Aorta (tissue), 5 donors: ENCODE data around the gene SULT1C3. TPM values are rescaled to one million over a fixed set of nuclear protein-coding genes. Genes with fewer than 3 reads are reported as not detected.

Source experiments
- ATAC-seq: fragments of 200-7000 bp; cut with Tn5 transposase; one replicate; pipeline ENCODE4 v1.9.1; 2022; ENCODE audit warnings: moderate library complexity; ENCODE audit not compliant: low FRiP score
- DNase-seq, 2 donors: peaks; one replicate each; pipeline ENCODE4 v3.0.0-alpha.2; 2020
- H3K27ac ChIP-seq, 2 donors: one replicate each; pipeline ENCODE4 v1.5.1; 2013; ENCODE audit warnings: low read length in 2 of 2, mild to moderate bottlenecking in 2 of 2, moderate library complexity in 2 of 2, control low read depth in 1 of 2, inconsistent platforms in 1 of 2, low read depth in 1 of 2
- H3K27me3 ChIP-seq, 2 donors: one replicate each; pipeline ENCODE4 v1.6.1; 2013; ENCODE audit warnings: control low read depth in 1 of 2, low read length in 1 of 2, mild to moderate bottlenecking in 1 of 2, moderate library complexity in 1 of 2; ENCODE audit not compliant: insufficient read depth in 2 of 2, control insufficient read depth in 1 of 2
- H3K36me3 ChIP-seq, 2 donors: one replicate each; pipeline ENCODE4 v1.6.1; 2013; ENCODE audit warnings: control low read depth in 1 of 2, low read length in 1 of 2, mild to moderate bottlenecking in 1 of 2; ENCODE audit not compliant: insufficient read depth in 2 of 2, control insufficient read depth in 1 of 2
- H3K4me1 ChIP-seq, 2 donors: one replicate each; pipeline ENCODE4 v1.6.1; 2013; ENCODE audit warnings: low read length in 2 of 2, control low read depth in 1 of 2, mild to moderate bottlenecking in 1 of 2, moderate library complexity in 1 of 2; ENCODE audit not compliant: insufficient read depth in 2 of 2, control insufficient read depth in 1 of 2
- H3K4me3 ChIP-seq, 2 donors: one replicate each; pipeline ENCODE4 v1.5.1; 2013; ENCODE audit warnings: low read length in 2 of 2, control low read depth in 1 of 2, mild to moderate bottlenecking in 1 of 2
- H3K9me3 ChIP-seq: one replicate; pipeline ENCODE4 v1.6.1; 2013; ENCODE audit warnings: mild to moderate bottlenecking, low read length; ENCODE audit not compliant: control insufficient read depth
- WGBS, 2 donors: extraction: QIAGEN DNeasy Blood & Tissue Kit; methylation state at CpG; one replicate each; pipeline ENCODE4 v1.1.7; 2013; 5-methylcytosine and 5-hydroxymethylcytosine counted together
- intact Hi-C, 2 donors: fragments of 100-400 bp; cut with DNase I; formaldehyde crosslinking; loops; one replicate each; pipeline versions ENCODE4 v1.14.2 to v1.15.0; 2022
- polyA plus RNA-seq, 2 donors: library from polyadenylated mRNA; stranded (reverse); fragments of 200-250 nt; gene quantifications; one replicate each; pipeline ENCODE4 v1.2.3, GENCODE V29; 2013
- total RNA-seq, 2 donors: library from RNA; stranded (reverse); fragmentation: NEBNext Ultra II Directional; extraction: Animal tissue kit (Norgen Biotek cat#: 25700); gene quantifications; one replicate each; pipeline ENCODE4 v1.2.1, GENCODE V29; 2021
- donor health status: healthy with polysubstance abuse.
- donor health status: Bipolar disorder and iron deficiency.
- donor health status: DM: no; HTN: no; CAD: no.
- donor health status: DM: no; HTN: no; CAD: no.
- donor health status: DM: yes; HTN: yes; CAD: no.

SULT1C3 gene
- total and polyA plus RNA-seq, 4 donors = not detected

DNA sequence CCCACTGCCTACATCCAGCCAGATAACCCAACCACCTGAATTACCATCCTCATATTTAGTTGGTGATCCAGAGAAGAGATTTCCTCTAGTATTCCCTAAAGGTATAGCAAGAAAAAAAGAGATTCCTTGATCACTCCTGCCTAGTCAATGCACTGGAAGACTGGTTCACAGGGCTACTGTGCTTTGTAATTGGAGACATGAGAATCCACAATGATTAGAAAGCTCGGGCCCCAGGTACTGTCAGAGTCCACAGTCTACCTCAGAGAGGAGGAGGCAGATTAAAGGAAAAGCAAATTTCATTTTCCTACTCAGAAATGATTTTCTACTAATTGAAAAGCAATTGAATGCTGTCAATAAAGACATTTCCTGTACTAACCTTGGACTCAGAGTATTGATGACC, 22.3 kb downstream of the SULT1C3 start:
- Histone ChIP-seq H3K27me3 (no peaks in the 10 kb centered on the region), H3K27ac (no peak overlapping the region), H3K4me3 (no peak overlapping the region), H3K4me1 (no peaks in the 10 kb centered on the region), H3K36me3 (no peaks in the 10 kb centered on the region), H3K9me3 (peaks cover 1% of the 10 kb centered on the region)
- intact Hi-C loops = no loop called here
- no peak for DNase-seq
- ATAC-seq = no peak
- 79 to 90% methylated on average over 1 of the region's 1 CpG for WGBS, 2 donors

DNA sequence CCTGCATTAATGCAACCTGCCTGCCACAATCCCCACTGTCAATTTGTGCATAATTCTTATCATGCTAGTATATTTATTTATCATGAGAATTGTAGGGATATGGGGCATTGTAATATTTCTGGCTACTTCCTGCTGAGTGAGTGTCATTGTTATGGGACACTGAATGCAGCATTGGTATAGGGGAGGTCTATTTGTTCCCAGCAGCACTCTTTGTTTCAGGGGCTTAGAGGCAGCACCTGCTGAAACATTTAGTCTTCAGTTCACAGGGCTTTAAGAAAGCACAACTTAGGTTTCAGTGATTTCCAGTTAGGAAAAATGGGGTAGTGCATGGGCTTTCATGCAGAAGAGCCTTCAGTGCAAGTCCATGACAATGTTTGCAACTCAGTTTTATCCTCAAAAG, 23.6 kb downstream of the SULT1C3 start:
- Histone ChIP-seq H3K4me3 (no peak overlapping the region), H3K9me3 (peaks cover 1% of the 10 kb centered on the region), H3K36me3 (no peaks in the 10 kb centered on the region), H3K4me1 (no peaks in the 10 kb centered on the region), H3K27me3 (no peaks in the 10 kb centered on the region), H3K27ac (no peak overlapping the region)
- DNase-seq (no peak), ATAC-seq (no peak)
- intact Hi-C loops = no loop called here

DNA sequence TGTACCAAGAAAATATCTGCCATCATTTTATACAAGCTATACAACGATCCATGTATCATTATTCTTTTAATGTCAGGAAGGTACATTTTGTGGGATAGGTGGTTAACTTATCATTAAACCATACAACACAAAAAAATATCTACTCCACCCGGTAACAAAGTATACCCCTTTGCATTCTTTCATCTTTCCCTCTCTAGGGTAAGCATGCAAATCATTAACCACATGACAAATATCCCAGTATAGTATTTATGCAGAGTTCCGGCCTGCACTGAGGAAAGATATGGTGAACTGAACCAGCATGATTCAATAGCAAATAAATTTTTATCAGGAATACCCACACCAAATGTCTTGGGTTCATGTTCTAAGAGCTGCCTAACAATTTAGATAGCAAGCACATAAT, 26.4 kb downstream of the SULT1C3 start:
- no peak for DNase-seq
- peaks cover 1% of the 10 kb centered on the region for H3K9me3 ChIP-seq
- H3K36me3 ChIP-seq = no peaks in the 10 kb centered on the region
- WGBS, 2 donors = 83 to 88% methylated on average over 3 of the region's 3 CpGs
- no peak overlapping the region for H3K4me3 ChIP-seq
- H3K27me3 ChIP-seq = no peaks in the 10 kb centered on the region
- H3K4me1 ChIP-seq = no peaks in the 10 kb centered on the region
- ATAC-seq = no peak
- no peak overlapping the region for H3K27ac ChIP-seq
- intact Hi-C loops = no loop called here

DNA sequence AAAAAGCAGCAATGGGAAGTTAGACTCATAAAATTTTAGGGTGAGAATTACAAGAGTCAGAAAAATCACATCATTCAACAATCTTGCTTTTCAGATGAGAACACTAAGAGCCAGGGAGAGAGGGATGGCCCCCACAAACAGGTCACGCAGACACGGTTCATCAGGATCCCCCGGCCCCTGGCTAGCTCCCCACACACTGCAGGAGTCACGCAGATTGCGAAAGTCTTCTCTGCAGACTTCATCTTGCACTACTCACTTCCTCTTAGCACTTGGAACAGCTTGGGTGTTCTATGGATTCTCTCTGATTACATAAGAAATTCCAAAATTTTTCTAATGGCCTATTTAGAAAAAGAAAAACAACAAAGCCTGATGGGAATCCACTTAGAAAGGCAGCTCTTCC, 27.3 kb downstream of the SULT1C3 start:
- ATAC-seq (peak; percentile 82), DNase-seq (peak in 1 of 2 donors; percentile 58)
- intact Hi-C loops = no loop called here
- peaks cover 1% of the 10 kb centered on the region for H3K9me3 ChIP-seq
- H3K27ac ChIP-seq = no peak overlapping the region
- 24 to 56% methylated on average over 5 of the region's 5 CpGs for WGBS, 2 donors
- no peak overlapping the region for H3K4me3 ChIP-seq
- H3K36me3 ChIP-seq = no peaks in the 10 kb centered on the region
- H3K27me3 ChIP-seq = no peaks in the 10 kb centered on the region
- no peaks in the 10 kb centered on the region for H3K4me1 ChIP-seq

DNA sequence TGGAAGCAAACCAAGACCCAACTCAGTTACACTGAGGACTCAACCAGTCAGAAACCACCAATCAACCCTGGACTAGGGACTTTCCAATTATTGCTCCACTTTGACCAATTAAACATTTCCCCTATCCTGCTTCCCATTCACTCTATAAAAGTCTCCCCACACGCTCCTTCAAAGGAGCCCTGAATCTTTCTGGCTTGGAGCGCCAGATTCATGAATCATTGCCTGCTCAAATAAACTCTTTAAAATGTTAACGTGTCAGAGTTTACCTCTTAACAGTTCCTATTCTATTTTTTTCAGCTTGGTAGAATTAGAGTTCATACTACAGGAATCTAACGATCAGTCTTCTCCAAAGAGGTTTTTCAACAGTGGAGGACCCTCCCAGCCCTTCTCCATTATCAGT, 28.2 kb downstream of the SULT1C3 start:
- Histone ChIP-seq H3K4me3 (no peak overlapping the region), H3K27ac (no peak overlapping the region)
- intact Hi-C loops = no loop called here

DNA sequence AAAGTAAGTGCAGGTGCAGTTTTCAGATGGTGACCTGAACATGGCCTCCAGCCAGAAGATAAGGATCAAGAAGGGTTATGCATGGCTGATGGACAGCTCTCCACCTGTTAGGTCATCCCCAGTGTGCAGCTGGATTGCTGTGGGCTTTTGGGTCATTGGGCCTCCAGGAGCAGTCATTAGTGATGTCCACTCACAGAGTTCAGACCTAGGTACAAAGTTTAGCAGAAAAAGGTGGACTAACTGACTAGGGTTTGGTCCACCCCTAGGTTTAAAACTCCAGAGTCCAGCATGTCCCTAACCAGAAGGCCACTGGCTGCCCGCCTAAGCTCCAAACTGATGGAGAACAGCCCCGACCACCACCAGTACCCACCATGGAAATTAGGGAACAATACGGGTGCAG, 30.6 kb downstream of the SULT1C3 start:
- no peak for ATAC-seq

More for the DNA sequence above, 28.2 kb downstream of the SULT1C3 start:
- no peak for ATAC-seq
- no peaks in the 10 kb centered on the region for H3K4me1 ChIP-seq
- DNase-seq = no peak
- no peaks in the 10 kb centered on the region for H3K27me3 ChIP-seq
- peaks cover 1% of the 10 kb centered on the region for H3K9me3 ChIP-seq
- 33 to 50% methylated on average over 4 of the region's 4 CpGs for WGBS, 2 donors
- H3K36me3 ChIP-seq = no peaks in the 10 kb centered on the region

DNA sequence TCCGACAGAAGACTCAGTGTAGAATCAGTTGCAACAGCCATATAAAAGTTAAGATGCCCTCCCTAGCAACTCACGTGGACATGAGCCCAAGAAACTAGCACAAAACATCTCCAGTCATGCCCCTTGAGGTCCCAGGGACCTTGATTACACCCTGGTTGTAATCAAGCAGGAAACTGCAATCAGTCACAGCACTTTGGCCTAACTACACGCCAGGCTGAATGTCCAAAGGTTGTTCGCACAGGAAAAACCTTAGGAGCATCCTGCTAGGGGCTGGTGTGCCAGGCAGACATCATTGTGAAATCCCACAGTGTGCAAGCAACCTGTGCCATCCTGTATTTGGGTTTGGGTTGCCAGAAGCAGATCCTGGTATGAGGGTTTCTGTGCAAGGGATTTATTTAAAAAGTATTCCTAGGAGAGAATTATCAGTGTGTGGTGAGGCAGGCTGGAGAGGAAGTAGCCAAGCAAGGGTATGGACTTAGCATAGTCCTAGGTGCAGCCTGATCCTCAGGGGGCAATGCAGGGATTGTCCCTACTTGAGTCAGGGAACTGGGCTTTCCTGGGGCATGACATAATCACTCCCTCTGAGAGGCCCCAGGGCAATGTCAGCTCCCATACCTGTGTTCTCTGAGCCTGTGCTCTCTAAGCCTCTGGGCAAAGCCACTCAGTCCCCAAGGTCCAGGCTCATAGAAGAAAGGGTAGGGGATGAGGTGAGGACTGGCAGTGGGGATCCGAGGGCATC, 31.2 kb downstream of the SULT1C3 start:
- Histone ChIP-seq H3K9me3 (no peaks in the 10 kb centered on the region), H3K4me1 (no peaks in the 10 kb centered on the region), H3K27ac (no peak overlapping the region), H3K36me3 (no peaks in the 10 kb centered on the region), H3K4me3 (no peak overlapping the region), H3K27me3 (no peaks in the 10 kb centered on the region)
- 79 to 96% methylated on average over 5 of the region's 5 CpGs for WGBS, 2 donors
- intact Hi-C loops = no loop called here
- DNase-seq (no peak), ATAC-seq (no peak)

More for the DNA sequence above, 30.6 kb downstream of the SULT1C3 start:
- no peak overlapping the region for H3K4me3 ChIP-seq
- 95% methylated on average over 3 of the region's 3 CpGs for WGBS, 2 donors
- H3K27me3 ChIP-seq = no peaks in the 10 kb centered on the region
- H3K9me3 ChIP-seq = no peaks in the 10 kb centered on the region
- H3K27ac ChIP-seq = no peak overlapping the region
- intact Hi-C loops = no loop called here
- no peak for DNase-seq
- H3K4me1 ChIP-seq = no peaks in the 10 kb centered on the region
- no peaks in the 10 kb centered on the region for H3K36me3 ChIP-seq

DNA sequence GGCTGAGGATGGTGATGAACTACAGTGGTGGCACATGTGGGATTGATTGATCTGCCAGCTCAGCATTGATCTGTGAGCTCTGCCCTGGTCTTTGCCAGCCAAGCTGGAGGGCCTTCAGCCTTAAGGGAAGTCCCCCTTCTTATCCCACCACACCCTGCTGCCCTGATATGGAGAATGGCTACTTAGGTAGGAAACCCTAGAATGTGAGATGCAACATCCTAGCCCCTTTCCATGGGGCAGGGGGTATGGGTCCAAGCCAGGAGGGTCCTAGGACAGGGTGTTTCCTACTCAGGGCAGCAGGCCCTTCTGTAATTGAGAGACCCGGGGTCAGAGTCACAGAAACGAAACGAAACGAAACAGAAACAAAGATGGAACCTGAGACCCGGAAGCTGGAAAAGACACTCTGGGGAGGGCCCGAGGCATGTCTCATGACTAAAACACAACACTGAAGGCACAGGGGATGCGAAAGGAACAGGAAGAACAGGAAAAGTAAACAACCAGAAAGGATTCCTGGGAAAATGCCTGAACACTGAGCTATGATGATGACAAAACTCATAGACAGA, 32.0 kb downstream of the SULT1C3 start:
- no peaks in the 10 kb centered on the region for H3K4me1 ChIP-seq
- DNase-seq (no peak), ATAC-seq (peak; percentile 40)
- peak overlapping the region in 1 of 2 donors; percentile 4 for H3K27ac ChIP-seq
- no peaks in the 10 kb centered on the region for H3K36me3 ChIP-seq
- H3K9me3 ChIP-seq = no peaks in the 10 kb centered on the region
- WGBS, 2 donors = 21 to 26% methylated on average over 7 of the region's 7 CpGs
- intact Hi-C loops = no loop called here
- H3K4me3 ChIP-seq = no peak overlapping the region
- no peaks in the 10 kb centered on the region for H3K27me3 ChIP-seq

DNA sequence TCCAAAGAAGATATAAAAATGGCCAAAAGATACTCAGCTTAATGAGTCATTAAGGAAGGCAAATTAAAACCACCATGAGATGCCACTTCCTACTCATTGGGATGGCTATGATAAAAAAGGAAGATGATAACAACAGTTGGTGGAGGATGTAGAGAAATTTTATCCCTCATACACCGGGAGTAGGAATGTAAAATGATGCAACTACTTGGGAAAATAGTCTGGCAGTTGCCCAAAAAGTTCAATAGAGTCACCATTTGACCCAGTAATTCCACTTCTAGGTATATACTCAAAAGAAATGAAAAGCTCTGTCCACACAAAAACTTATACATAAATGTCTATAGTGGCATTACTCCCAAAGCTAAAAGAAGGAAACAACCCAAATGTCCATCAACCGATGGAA, 38.9 kb downstream of the SULT1C3 start:
- H3K27ac ChIP-seq = no peak overlapping the region

More for the DNA sequence above, 38.9 kb downstream of the SULT1C3 start:
- Histone ChIP-seq H3K36me3 (no peaks in the 10 kb centered on the region), H3K4me3 (no peak overlapping the region), H3K4me1 (no peaks in the 10 kb centered on the region), H3K9me3 (no peaks in the 10 kb centered on the region), H3K27me3 (no peaks in the 10 kb centered on the region)
- DNase-seq = no peak
- WGBS, 2 donors = 70 to 71% methylated on average over 2 of the region's 2 CpGs
- ATAC-seq = no peak
- intact Hi-C loops = no loop called here
